ENCODE data around the gene DMAC2L.

DNA sequence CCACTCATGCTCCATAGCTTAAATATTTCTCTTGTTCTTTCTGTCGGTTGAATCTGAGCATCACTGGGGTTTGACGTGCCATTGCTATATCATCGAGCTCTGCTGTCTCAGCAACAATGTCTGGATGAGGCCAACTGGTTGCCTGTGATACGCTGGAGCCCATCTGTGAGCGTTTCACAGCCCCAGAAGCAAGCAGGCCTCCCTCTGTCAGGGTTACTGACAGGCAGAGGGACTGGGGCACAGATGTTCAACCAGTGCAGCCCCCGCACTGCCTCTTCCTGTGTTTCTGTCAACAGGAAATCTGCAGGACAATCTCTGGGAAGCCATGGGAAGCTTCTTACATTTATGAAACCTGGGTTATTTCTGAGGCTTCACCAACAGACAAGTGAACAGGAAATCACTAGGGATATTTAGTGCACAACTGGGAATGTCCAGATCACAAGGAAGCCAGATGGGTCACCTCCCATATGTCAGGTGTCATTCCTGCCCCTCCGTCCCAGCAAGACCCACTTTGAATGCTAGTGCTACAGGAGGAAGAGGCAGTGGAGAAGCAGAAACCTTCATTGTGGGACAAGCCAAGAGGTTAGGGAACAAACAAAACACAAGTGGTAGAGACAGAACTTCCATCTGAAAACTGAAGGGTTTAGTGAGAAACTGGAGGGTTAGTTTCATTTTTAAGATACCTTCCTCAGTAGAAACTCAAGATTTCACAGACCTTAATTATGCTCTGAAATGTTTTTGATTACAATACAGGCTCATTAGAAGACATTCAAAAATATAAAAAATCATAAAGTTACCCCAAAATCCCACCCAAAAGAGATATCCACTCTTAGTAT lies 24.1 kb downstream of the DMAC2L start:
- TF ChIP-seq, protein P1, sequence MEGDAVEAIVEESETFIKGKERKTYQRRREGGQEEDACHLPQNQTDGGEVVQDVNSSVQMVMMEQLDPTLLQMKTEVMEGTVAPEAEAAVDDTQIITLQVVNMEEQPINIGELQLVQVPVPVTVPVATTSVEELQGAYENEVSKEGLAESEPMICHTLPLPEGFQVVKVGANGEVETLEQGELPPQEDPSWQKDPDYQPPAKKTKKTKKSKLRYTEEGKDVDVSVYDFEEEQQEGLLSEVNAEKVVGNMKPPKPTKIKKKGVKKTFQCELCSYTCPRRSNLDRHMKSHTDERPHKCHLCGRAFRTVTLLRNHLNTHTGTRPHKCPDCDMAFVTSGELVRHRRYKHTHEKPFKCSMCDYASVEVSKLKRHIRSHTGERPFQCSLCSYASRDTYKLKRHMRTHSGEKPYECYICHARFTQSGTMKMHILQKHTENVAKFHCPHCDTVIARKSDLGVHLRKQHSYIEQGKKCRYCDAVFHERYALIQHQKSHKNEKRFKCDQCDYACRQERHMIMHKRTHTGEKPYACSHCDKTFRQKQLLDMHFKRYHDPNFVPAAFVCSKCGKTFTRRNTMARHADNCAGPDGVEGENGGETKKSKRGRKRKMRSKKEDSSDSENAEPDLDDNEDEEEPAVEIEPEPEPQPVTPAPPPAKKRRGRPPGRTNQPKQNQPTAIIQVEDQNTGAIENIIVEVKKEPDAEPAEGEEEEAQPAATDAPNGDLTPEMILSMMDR (IDR thresholded peaks at IDR 0.05): no peak
- no peak for TF ChIP-seq POLR2A (IDR thresholded peaks at IDR 0.05)
